Frontal cortex (tissue), 4 donors: ENCODE measurements around the gene ZSCAN2. TPM values are rescaled to one million over a fixed set of nuclear protein-coding genes. Genes with fewer than 3 reads are reported as not detected.

Experiments
- DNase-seq, 2 donors: peaks; one replicate each; pipeline ENCODE4 v3.0.0; 2012; ENCODE audit warnings: low spot score in 2 of 2
- FAIRE-seq: peaks from 2 replicates; lab custom pipeline; 2012; peaks lifted over from hg19 to GRCh38; lab: Jason Lieb, UNC
- total RNA-seq: library from RNA; depleted of rRNA; stranded (reverse); fragments of >200 nt; gene quantifications from one replicate; pipeline ENCODE4 v1.2.3, GENCODE V29; 2014
- donor health status: control.
- donor health status: control.
- donor health status: control.

The ZSCAN2 gene
- total RNA-seq, 1 donor from 2014 or later, result 34.2 TPM

DNA sequence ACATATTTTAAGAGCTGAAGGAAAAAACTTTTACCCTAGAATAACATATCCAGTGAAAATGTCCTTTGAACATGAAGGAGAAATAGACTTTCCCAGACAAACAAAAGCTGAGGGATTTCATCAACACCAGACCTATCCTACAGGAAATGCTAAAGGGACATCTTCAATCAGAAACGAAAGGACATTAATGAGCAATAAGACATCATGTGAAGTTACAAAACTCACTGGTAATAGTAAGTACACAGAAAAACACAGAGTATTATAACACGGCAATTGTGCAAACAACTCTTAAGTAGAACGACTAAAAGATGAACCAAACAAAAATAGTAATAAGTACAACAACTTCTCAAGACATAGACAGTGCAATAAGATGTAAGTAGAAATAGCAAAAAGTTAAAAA is 3.5 kb upstream of the ZSCAN2 start:
- DNase-seq (no peak), FAIRE-seq (no peak)

DNA sequence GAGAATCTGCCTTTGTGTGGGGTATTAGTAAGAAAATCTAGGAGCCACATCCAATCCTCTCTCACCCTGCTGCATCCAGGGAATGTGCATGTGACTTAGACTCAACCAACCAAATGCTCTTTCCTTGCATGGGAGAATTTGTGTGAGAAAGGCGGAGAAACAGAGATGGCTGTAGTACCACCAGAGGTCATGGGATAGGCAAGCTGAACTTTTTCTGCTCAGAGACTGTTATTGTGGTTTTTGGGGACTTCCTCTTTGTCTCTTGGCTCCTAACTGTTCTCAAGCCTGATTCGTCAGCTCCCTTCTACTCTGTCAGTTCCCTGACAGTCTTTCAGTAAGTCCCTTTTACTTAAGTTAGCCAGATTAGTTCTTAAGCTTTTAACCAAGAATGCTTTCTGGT is 2.6 kb upstream of the ZSCAN2 start:
- no peak for DNase-seq
- no peak for FAIRE-seq

DNA sequence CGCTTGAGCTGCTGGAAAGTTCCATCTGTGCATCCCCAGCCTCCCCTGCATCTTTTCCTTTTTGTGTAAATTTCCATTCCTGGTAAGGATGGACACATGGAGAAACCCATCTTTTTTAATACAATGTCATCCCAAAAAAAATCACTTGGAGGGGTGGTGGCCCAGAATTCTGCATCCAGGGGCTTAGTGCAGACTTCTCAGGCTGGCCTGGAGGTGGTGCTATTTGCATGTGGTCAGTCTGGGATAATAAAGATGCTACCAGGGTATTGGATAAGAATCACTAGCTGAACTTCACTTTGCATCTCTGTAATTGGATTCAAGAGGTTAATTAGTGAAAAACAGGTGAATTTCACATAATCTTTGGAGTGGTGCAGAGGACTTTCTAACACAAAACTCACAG is 1.8 kb upstream of the ZSCAN2 start:
- FAIRE-seq, result no peak
- DNase-seq, result peak; percentile 38 to 47

- DNase-seq (no peak), FAIRE-seq (no peak)
These were observed 903 bp upstream of the ZSCAN2 start for GRCh38 chr15:84599906-84600305.

GRCh38 chr15:84600331-84600686 is 500 bp upstream of the ZSCAN2 start:
- DNase-seq (peak; percentile 42 to 72), FAIRE-seq (no peak)

- no peak for DNase-seq
- no peak for FAIRE-seq
These were observed 688 bp downstream of the ZSCAN2 start for GRCh38 chr15:84601555-84601838.

DNA sequence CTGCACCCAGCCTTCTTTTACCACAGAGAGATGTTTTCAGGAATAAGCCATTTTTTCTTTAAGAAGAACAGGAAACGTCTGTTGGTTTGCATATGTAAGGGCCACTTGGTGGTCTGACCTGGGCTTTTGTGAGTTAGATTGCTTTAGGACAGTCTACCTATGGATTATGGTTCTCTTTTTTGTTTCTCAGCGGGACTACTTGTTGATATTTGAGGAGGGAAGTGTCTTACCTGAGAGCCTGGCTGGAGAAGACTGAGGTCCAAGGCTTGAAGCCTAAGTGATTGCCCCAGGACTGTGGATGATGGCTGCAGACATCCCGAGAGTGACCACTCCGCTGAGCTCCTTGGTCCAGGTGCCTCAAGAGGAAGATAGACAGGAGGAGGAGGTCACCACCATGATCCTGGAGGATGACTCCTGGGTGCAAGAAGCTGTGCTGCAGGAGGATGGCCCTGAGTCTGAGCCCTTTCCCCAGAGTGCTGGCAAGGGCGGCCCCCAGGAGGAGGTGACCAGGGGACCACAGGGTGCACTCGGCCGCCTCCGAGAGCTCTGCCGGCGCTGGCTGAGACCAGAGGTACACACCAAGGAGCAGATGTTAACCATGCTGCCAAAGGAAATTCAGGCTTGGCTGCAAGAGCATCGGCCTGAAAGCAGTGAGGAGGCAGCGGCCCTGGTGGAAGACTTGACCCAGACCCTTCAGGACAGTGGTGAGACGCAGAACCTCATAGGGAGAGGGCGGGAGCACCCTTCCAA is 3.0 kb downstream of the ZSCAN2 start:
- FAIRE-seq (no peak), DNase-seq (no peak)

DNA sequence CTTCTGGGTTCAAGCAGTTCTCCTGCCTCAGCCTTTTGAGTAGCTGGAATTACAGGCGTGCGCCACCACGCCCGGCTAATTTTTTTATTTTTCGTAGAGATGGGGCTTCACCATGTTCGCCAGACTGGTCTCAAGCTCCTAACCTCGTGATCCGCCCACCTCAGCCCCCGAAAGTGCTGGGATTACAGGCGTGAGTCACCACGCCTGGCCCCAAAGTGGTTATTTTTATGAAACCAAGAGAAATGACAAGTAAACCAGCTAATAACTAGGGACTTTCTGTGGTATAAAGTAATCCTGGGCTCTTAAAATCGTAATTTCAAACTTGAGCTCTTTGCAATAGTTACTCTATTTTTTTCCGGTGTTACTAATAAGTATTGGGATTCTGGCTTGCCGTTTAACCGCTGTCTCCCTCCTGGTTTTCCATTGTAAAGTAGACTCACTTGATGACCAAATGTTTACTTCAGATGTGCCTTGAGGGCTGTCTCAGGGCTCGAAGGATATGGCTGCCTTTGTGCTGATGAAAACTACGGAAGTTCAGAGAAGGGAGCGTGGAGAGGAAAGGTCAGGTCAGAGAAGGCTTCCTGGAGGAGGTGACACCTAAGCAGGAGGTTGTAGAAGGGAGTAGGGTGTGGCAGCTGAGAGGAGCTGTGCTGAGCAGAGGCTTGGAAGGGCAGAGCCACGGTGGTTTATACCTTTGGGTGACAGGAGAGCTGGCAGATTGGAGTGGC is 4.2 kb downstream of the ZSCAN2 start:
- FAIRE-seq, result no peak
- DNase-seq, result no peak

DNA sequence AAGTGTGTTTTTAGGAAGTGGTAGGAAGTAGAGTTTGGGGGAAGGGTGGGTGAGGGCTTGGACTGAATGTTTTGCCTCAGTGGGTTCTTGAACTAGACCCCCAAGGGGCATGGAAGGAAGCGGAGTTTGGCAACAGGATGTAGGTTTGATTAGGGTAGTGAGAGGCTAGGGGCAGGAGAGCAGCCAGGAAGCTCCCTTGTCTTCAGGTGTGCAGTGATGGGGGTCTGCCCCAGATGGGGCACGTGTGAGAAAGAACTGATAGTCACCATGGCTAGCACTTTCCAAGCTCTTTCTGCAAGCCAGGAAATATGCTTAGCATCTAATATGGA is 4.7 kb downstream of the ZSCAN2 start:
- DNase-seq, result no peak
- FAIRE-seq, result no peak

DNA sequence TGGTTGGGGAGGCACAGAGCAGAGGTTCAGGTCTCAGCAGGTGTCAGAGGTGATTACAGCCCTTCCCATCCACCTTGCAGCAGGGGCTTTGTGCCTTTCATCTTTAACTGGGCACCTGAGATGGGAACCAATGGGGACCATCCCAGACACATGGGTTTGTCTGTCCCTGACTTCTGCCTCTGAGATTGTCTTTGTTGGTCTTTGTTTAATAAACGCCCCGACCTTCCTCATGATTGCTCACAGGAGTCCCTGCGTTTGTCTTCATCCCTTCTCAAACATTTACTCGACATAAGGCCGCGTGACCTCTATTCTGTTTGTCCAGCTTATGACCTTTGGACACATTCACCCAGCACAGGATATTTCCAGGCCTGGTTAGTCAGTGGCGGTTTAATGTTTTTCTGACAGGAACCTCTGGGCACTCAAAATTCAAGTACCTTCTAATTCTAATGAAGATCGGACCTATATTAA is 5.9 kb downstream of the ZSCAN2 start:
- DNase-seq (no peak), FAIRE-seq (no peak)

- FAIRE-seq (no peak), DNase-seq (no peak)
These were observed 8.0 kb downstream of the ZSCAN2 start for GRCh38 chr15:84608707-84609284.

GRCh38 chr15:84609818-84610525 is 9.2 kb downstream of the ZSCAN2 start:
- FAIRE-seq, result no peak

GRCh38 chr15:84611631-84612030 is 10.8 kb downstream of the ZSCAN2 start:
- no peak for DNase-seq
- no peak for FAIRE-seq

More at GRCh38 chr15:84609818-84610525, 9.2 kb downstream of the ZSCAN2 start:
- no peak for DNase-seq

DNA sequence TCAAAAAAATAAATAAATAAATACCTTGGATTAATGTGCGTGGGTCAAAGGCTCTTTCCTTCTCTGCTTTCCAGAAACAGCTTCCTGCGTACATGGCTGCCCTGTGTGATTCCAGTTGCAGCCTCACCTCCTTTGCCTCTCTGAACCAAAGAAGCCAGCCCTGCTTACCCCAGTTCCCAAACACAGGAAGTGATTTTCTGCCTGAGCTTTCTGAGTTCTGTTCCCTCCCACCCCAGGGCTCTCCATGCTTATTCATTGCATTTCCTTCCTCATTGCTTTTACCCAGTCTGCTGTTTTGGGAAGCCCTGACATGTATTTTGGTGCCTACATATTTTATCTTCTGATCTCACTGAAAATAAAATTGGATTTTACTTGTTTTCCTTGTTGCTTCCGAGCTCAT is 15.4 kb downstream of the ZSCAN2 start:
- DNase-seq (no peak), FAIRE-seq (no peak)

DNA sequence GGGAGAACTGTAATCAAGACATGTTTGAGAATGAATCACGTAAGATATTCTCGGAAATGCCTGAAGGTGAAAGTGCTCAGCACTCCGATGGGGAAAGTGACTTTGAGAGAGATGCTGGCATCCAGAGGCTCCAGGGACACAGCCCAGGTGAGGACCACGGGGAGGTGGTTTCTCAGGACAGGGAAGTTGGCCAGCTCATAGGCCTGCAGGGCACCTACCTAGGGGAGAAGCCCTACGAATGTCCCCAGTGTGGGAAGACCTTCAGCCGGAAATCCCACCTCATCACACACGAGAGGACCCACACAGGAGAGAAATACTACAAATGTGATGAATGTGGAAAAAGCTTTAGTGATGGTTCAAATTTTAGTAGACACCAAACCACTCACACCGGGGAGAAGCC is 19.8 kb downstream of the ZSCAN2 start:
- FAIRE-seq (no peak), DNase-seq (no peak)

DNA sequence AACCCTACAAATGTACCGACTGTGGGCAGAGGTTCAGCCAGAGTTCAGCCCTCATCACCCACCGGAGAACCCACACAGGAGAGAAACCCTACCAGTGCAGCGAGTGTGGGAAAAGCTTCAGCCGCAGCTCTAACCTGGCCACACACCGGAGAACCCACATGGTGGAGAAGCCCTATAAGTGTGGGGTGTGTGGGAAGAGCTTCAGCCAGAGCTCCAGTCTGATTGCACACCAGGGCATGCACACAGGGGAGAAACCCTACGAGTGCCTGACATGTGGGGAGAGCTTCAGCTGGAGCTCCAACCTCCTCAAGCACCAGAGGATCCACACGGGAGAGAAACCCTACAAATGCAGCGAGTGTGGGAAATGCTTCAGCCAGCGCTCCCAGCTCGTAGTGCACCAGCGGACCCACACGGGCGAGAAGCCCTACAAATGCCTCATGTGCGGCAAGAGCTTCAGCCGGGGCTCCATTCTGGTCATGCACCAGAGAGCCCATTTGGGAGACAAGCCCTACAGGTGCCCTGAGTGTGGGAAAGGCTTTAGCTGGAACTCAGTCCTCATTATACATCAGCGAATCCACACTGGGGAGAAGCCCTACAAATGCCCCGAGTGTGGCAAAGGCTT is 20.7 kb downstream of the ZSCAN2 start:
- FAIRE-seq (no peak), DNase-seq (no peak)

GRCh38 chr15:84624359-84624758 is 23.6 kb downstream of the ZSCAN2 start:
- FAIRE-seq (no peak), DNase-seq (no peak)

DNA sequence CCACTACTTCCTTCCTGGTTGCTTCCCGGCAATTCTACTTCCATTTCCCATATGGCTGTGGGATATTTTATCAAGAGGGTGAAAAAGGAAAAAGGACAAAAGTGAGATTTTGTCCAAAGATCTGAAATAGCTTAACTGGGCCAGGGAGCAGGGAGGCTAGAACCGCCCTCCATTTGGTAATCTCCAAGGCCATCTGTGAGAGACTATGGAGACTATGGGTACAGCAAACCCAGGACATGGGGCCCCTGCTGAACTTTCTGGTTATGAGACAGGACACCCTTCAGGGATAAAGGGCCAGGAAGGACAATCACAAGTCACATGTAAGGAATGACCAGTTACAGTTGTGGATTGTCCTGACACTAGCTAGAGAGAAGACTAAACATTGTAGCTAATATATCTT is 24.3 kb downstream of the ZSCAN2 start:
- no peak for FAIRE-seq
- DNase-seq, result no peak

DNA sequence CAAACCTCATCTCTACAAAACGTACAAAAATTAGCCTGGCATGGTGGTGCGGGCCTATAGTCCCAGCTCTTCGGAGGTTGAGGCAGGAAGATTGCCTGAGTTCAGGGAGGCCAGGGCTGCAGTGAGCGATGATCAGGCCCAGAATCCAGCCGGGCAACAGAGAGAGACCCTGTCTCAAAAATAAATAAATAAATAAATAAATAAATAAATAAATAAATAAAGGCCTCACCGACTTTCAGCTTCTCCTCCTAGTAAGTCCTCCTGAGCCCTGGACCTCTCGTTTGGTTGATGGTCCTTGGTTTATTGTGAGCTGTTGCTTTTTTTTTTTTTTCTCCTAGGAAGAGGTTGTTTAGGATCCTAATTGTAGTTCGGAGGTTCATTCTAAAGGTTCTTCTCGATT is 28.2 kb downstream of the ZSCAN2 start:
- DNase-seq, result no peak
- FAIRE-seq, result no peak

- DNase-seq (no peak), FAIRE-seq (no peak)
These were observed 31.0 kb downstream of the ZSCAN2 start for GRCh38 chr15:84631706-84632272.
